HepG2 (cell line): ENCODE measurements around the gene SLCO2A1. TPM values are rescaled to one million over a fixed set of nuclear protein-coding genes. Genes with fewer than 3 reads are reported as not detected.

Experiments used
- FOXJ3 ChIP-seq: sonication (generic); formaldehyde crosslinking; IDR thresholded peaks from 2 replicates; pipeline ENCODE4 v1.4.0; 2020; ENCODE audit warnings: missing genetic modification reagents, mild to moderate bottlenecking, borderline replicate concordance
- FOXO1 ChIP-seq: sonication (generic); formaldehyde crosslinking; IDR thresholded peaks from 2 replicates; pipeline ENCODE4 v1.4.0; 2020; ENCODE audit warnings: missing genetic modification reagents
- HNF1B ChIP-seq: sonication (generic); formaldehyde crosslinking; IDR thresholded peaks from 2 replicates; pipeline ENCODE4 v1.5.1; 2020; ENCODE audit warnings: mild to moderate bottlenecking, moderate library complexity, missing genetic modification reagents
- HNF4G ChIP-seq, 2 experiments: sonication (generic) in 1 of 2; formaldehyde crosslinking in 1 of 2; IDR thresholded peaks; 2 replicates each; pipeline versions ENCODE4 v1.4.0 to v1.6.1; 2011 to 2020; ENCODE audit warnings: borderline replicate concordance in 2 of 2, low read depth in 2 of 2, mild to moderate bottlenecking in 2 of 2, low read length in 1 of 2, missing genetic modification reagents in 1 of 2, moderate library complexity in 1 of 2
- LRRFIP1 ChIP-seq: sonication (generic); formaldehyde crosslinking; conservative IDR thresholded peaks from 2 replicates; pipeline ENCODE4 v1.4.0; 2020; ENCODE audit warnings: missing genetic modification reagents
- MAFF ChIP-seq: IDR thresholded peaks from 2 replicates; pipeline ENCODE4 v1.6.1; 2011; ENCODE audit warnings: low read depth, low read length, improper control_type of control experiment
- MXD3 ChIP-seq: IDR thresholded peaks from 2 replicates; pipeline ENCODE4 v1.6.1; 2016; ENCODE audit warnings: mild to moderate bottlenecking, missing biosample characterization, missing genetic modification reagents
- NCOA2 ChIP-seq: sonication (generic); formaldehyde crosslinking; IDR thresholded peaks from 2 replicates; pipeline ENCODE4 v1.8.0; 2022; ENCODE audit warnings: inconsistent platforms
- SOX5 ChIP-seq: IDR thresholded peaks from 2 replicates; pipeline ENCODE4 v1.6.1; 2016; ENCODE audit warnings: borderline replicate concordance
- TOPORS ChIP-seq: sonication (generic); formaldehyde crosslinking; IDR thresholded peaks from 2 replicates; pipeline ENCODE4 v1.8.0; 2023; ENCODE audit warnings: mild to moderate bottlenecking, missing genetic modification reagents
- ZBTB7A ChIP-seq: sonication (generic); formaldehyde crosslinking; IDR thresholded peaks from 2 replicates; pipeline ENCODE4 v1.8.0; 2022; ENCODE audit warnings: mild to moderate bottlenecking, missing genetic modification reagents
- ZNF24 ChIP-seq: fragments of 450-650 bp; IDR thresholded peaks from 2 replicates; pipeline ENCODE4 v1.6.1; 2017; ENCODE audit warnings: antibody characterized with exemption, mild to moderate bottlenecking
- ZNF264 ChIP-seq: sonication (generic); formaldehyde crosslinking; IDR thresholded peaks from 2 replicates; pipeline ENCODE4 v1.4.0; 2020; ENCODE audit warnings: missing genetic modification reagents
- ZNF318 ChIP-seq: sonication (generic); formaldehyde crosslinking; IDR thresholded peaks from 2 replicates; pipeline ENCODE4 v1.4.0; 2020; ENCODE audit warnings: mild to moderate bottlenecking, missing genetic modification reagents
- ZNF335 ChIP-seq: sonication (generic); formaldehyde crosslinking; IDR thresholded peaks from 2 replicates; pipeline ENCODE4 v1.4.0; 2020; ENCODE audit warnings: missing genetic modification reagents
- ZNF619 ChIP-seq: sonication (generic); formaldehyde crosslinking; IDR thresholded peaks from 2 replicates; pipeline ENCODE4 v1.4.0; 2020; ENCODE audit warnings: mild to moderate bottlenecking, missing genetic modification reagents
- polyA plus RNA-seq, 8 experiments: library from polyadenylated mRNA; depleted of rRNA in 3 of 8; stranded (reverse) in 7 of 8; unstranded in 1 of 8; fragments of >200 nt; fragmentation: Illumina TruSeq in 4 of 8; extraction: Trizol in 4 of 8; gene quantifications; 2 replicates each; pipeline versions ENCODE4 v1.2.1 to v1.2.3, GENCODE V29; 2011 to 2016; ENCODE audit warnings: low read depth in 4 of 8, missing spikeins in 1 of 8, mixed read lengths in 1 of 8; ENCODE audit not compliant: insufficient read depth in 1 of 8
- total RNA-seq, 5 experiments: library from RNA; depleted of rRNA; stranded (reverse); fragments of >200 nt; fragmentation: Illumina TruSeq; extraction: Trizol; gene quantifications; 2 replicates each; pipeline ENCODE4 v1.2.3, GENCODE V29; 2016; ENCODE audit warnings: low read depth in 1 of 5

The SLCO2A1 gene
- total and polyA plus RNA-seq, 2 of the 13 experiments (the other 11 are each of a cell fraction or from before 2014, with no cell fraction given): 0.04 TPM; not detected in 1

GRCh38 chr3:134059671-134060560 is 30.2 kb upstream of the SLCO2A1 start (continued):
- TF ChIP-seq LRRFIP1 (no peak), HNF1B (CRISPR knock-in tag) (no peak; the same call in 1 of the 2 replicates), SOX5 (CRISPR knock-in tag) (peak; percentile 93), ZNF264 (no peak), ZNF619 (CRISPR knock-in tag) (no peak), MAFF (no peak), FOXJ3 (peak; percentile 39; the same call in 1 of the 2 replicates), ZBTB7A (no peak), HNF4G (IDR thresholded peaks at IDR 0.05; ENCODE audit: borderline replicate concordance, low read depth, low read length) (peak; percentile 53), HNF4G (CRISPR knock-in tag; IDR thresholded peaks at IDR 0.05; ENCODE audit: borderline replicate concordance, low read depth) (peak; percentile 23; the same call in 1 of the 2 replicates), TOPORS (CRISPR knock-in tag) (no peak), ZNF335 (CRISPR knock-in tag) (no peak), ZNF24 (no peak), NCOA2 (CRISPR knock-in tag) (peak; percentile 63), MXD3 (CRISPR knock-in tag) (no peak), FOXO1 (CRISPR knock-in tag) (peak; percentile 41; the same call in 1 of the 2 replicates), ZNF318 (no peak)
